ENCODE data around the gene PLA2G2E. TPM values are rescaled to one million over a fixed set of nuclear protein-coding genes. Genes with fewer than 3 reads are reported as not detected.
"Not testable (repeated sequence)": the region's sequence is repeated elsewhere in the genome, so short reads cannot be mapped to it uniquely, and the experiment has no call there.

PLA2G2E gene
- polyA plus RNA-seq, 6 donors from 2014 or later: not detected

DNA sequence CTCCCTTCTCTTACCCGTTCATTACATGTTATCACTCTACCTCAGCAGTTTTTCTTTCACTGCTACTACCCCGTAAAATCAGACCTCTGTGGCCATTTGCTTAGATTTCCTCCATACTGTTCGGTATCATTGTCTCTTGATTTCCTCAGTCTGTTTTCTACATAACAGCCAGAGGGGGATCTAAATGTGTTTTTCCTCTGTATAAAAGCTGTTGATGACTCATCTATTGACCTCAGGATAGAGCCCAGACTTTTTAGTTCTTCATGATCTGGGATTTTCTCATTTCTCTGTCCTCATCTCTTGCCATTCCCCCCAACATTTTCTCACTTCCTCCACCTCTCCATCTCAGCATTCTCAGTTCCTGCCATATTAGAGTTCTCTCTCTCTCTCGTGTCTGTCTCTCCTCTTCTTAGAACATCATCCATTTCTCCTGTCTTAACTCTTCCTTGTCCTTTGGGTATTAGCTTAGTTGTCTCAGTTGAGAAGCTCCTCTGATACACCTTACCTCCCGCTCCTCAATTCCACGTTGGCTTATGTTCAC lies 30.7 kb downstream of the PLA2G2E start:
- DNase-seq (no peak), ATAC-seq (ENCODE audit: low read depth in 2 of 2) (no peak)
- peaks cover 12 to 35% of the 10 kb centered on the region in 2 donors for H3K36me3 Mint-ChIP-seq
- H3K27ac Mint-ChIP-seq: peak overlapping the region in 2 of 6 donors; percentile 4 to 92
- H3K4me1 Mint-ChIP-seq: peaks cover 9 to 15% (median 13%) of the 10 kb centered on the region in 3 donors
- no peaks in the 10 kb centered on the region for H3K9me3 Mint-ChIP-seq
- H3K27me3 Mint-ChIP-seq: no peaks in the 10 kb centered on the region
- no peak overlapping the region for H3K4me3 Mint-ChIP-seq

DNA sequence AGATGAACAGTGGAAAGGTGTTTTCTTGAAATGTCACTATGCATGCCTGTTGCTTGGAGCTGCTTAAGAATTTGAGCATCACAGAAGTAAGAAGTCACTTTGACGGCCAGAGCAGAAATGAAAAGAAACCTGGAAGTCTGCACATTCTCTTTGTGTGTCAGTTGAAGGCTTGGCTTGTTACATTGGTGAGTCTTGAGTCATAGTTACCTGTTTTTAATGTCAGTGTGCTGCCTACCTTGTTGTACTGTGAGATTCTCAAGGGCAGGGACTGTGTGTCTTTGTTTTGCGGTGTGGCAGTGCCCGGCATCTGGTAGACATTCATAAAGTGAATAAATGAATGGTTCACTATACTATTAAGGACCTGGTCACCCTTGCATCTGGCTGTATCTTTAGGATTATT lies 31.3 kb downstream of the PLA2G2E start:
- Mint-ChIP-seq H3K27ac (no peak overlapping the region), H3K4me1 (peaks cover 6 to 15% (median 13%) of the 10 kb centered on the region in 3 donors), H3K27me3 (no peaks in the 10 kb centered on the region), H3K4me3 (no peak overlapping the region), H3K36me3 (peaks cover 12 to 30% of the 10 kb centered on the region in 2 donors), H3K9me3 (no peaks in the 10 kb centered on the region)
- no peak for ATAC-seq (ENCODE audit: low read depth in 2 of 2)
- DNase-seq: no peak

DNA sequence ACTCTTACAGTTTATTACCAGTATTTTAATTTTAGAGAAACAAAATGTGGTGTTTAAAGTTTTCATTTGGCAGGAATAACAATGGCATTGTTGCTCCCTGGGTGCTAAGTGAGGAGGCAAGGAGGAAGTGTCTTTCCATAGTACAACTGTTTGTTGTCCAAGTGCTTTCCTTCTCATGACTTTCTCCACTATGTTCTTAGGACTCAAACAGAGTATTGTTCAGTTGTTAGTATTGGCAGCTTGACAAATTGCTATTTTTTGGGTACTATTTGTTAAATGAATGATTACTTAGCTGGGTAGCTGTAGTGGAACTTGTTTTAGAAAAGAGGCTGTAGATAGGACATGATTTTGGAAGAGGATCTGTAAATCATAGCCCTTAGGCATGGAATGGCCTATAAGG lies 33.8 kb downstream of the PLA2G2E start:
- no peak for DNase-seq
- Mint-ChIP-seq H3K27me3 (no peaks in the 10 kb centered on the region), H3K9me3 (no peaks in the 10 kb centered on the region), H3K27ac (no peak overlapping the region), H3K4me1 (peaks cover 20 to 22% (median 21%) of the 10 kb centered on the region in 3 donors), H3K4me3 (no peak overlapping the region), H3K36me3 (peaks cover 12 to 19% of the 10 kb centered on the region in 2 donors)
- ATAC-seq (ENCODE audit: low read depth in 2 of 2): no peak

DNA sequence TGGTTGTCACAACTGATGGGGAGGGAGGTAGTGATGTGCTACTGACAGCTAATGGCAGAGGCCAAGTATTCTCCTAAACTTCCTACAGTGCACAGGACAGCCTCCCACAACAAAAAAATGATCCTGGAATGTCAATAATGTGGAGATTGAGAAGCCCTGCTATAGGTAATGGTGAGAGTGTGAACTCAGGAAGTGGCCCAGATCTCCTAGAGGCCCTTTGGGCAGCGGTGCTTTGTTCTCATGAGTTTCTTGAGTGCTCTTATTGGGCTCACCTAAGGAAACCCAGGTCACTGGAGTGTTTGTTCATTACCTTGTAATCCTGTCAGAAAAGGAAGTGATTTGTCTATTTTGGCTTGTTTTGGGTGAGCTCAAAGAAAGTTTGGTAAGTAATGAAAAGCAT lies 35.3 kb downstream of the PLA2G2E start:
- H3K27me3 Mint-ChIP-seq: no peaks in the 10 kb centered on the region
- H3K4me1 Mint-ChIP-seq: peaks cover 30 to 35% (median 34%) of the 10 kb centered on the region in 3 donors
- no peak overlapping the region for H3K27ac Mint-ChIP-seq
- ATAC-seq (ENCODE audit: low read depth in 2 of 2): no peak
- no peaks in the 10 kb centered on the region for H3K9me3 Mint-ChIP-seq
- peak overlapping the region in 1 of 8 donors; percentile 32 for H3K4me3 Mint-ChIP-seq
- H3K36me3 Mint-ChIP-seq: peaks cover 10 to 15% of the 10 kb centered on the region in 2 donors
- DNase-seq: no peak

DNA sequence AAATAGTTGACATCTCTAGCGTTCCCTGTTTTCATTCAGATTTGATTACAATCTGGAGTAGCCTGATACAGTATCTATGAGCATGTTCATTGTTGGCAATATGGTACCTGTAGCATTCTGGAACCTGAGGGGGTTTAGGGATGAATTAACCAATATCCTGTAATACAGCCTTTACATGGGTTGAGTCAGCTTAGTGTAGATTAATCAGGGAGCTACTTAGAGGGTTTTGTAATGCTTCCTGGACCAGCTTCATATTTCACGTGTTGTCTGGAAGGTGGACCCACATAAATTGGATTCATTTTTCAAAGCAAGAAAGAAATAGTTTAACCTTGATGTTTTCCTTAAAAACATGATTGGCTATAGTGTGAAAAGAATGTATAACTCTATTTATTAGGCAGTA lies 37.6 kb downstream of the PLA2G2E start:
- H3K36me3 Mint-ChIP-seq: no peaks in the 10 kb centered on the region
- H3K9me3 Mint-ChIP-seq: no peaks in the 10 kb centered on the region
- H3K4me1 Mint-ChIP-seq: peaks cover 32 to 38% (median 36%) of the 10 kb centered on the region in 3 donors
- peaks cover 0 to 5% (median 3%) of the 10 kb centered on the region in 3 donors for H3K27me3 Mint-ChIP-seq
- H3K27ac Mint-ChIP-seq: no peak overlapping the region
- H3K4me3 Mint-ChIP-seq: peak overlapping the region in 1 of 8 donors; percentile 76
- DNase-seq (no peak), ATAC-seq (ENCODE audit: low read depth in 2 of 2) (no peak)

DNA sequence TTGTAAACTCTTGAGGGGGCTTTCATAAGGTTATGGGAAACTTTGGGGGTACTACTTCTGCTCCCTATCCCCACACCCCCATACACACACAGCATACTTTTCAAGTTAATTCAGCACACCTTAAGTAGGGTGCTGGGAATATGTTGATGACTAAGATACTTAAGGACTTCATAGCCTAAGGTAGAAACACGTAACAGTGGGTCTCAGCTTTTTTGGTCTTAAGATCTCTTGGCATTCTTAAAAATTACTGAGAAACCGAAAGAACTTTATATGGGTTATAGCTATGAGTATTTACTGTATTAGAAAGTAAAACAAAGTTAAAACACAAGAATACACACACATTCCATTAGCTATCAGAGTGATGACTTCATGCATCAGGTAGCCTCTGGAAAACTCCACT lies 39.1 kb downstream of the PLA2G2E start:
- Mint-ChIP-seq H3K36me3 (no peaks in the 10 kb centered on the region), H3K4me1 (peaks cover 29 to 38% (median 36%) of the 10 kb centered on the region in 3 donors), H3K9me3 (peaks cover 0 to 1% (median 0%) of the 10 kb centered on the region in 7 donors), H3K27me3 (peaks cover 0 to 12% (median 5%) of the 10 kb centered on the region in 3 donors), H3K27ac (no peak overlapping the region), H3K4me3 (peak overlapping the region in 4 of 8 donors; percentile 41 to 91 (median 64))
- ATAC-seq (ENCODE audit: low read depth in 2 of 2) (no peak), DNase-seq (no peak)

DNA sequence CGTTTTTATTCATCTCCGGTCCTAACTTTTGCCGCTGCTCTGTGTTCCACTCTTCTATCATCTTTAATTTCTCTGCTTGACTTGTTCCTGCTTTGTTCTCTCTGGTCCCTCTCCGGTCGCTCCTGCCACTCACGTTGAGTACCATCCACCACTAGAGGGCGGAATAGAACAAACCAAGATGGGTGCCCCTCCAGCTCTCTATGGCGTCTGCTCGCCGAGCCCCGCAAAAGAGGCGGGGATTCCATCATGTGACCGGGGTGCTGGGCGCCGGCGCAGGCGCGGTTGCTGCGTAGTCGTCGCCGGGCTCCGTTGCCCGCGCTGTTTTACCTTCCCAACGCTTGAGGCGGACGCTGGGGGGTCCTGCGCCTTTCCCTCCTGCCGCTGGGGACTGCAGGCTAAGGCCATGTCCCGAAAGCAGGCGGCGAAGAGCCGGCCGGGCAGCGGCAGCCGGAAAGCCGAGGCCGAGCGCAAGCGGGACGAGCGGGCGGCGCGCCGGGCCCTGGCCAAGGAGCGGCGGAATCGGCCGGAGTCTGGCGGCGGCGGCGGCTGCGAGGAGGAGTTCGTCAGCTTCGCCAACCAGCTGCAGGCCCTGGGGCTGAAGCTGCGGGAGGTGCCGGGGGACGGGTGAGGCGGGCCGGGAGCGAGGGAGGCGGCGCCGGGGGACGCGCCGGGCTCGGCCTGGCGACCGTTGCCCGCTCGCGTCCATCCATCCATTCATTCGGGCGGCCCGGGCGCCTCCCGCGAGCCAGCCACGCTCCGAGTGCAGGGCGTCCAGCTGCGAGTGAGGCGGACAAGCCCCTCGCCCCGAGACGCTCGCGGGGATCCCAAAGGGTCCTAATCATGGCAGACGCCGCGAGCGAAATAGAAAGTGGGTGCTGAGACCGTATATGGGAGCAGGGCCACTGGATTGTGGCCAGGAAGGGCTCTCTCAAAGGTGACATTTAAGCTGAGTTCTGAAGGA lies 41.0 kb downstream of the PLA2G2E start, which contains the start of gene OTUD3:
TSS of gene OTUD3 (plus strand) at position 285 of the 961 bp plus-strand sequence. CDS start at position 404, 119 bp downstream.
- Mint-ChIP-seq H3K9me3 (peaks cover 0 to 1% (median 0%) of the 10 kb centered on the region in 7 donors), H3K36me3 (no peaks in the 10 kb centered on the region), H3K4me1 (peaks cover 24 to 36% (median 32%) of the 10 kb centered on the region in 3 donors), H3K27ac (peak within 1 kb of the TSS in 5 of 6 donors; percentile 57 to 94 (median 84)), H3K4me3 (peak within 1 kb of the TSS; percentile 77 to 94 (median 86)), H3K27me3 (peaks cover 8 to 23% (median 10%) of the 10 kb centered on the region in 3 donors)
- ATAC-seq (ENCODE audit: low read depth in 2 of 2): peak; percentile 90 to 91
- peak; percentile 98 for DNase-seq

DNA sequence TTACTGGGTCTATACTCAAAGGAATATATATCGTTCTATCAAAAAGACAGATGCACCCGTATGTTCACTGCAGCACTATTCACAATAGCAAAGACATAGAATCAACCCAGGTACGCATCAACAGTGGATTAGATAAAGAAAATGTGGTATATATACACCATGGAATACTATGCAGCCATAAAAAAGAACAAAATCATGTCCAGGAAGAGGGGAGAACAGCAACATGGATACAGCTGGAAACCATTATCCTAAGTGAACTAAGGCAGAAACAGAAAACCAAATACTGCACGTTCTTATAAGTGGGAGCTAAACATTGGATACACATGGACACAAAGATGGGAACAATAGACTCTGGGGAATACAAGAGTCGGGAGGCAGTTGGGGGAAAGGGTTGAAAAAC lies 42.6 kb downstream of the PLA2G2E start:
- ATAC-seq (ENCODE audit: low read depth in 2 of 2); H3K27ac Mint-ChIP-seq; H3K9me3 Mint-ChIP-seq: not testable (repeated sequence)

DNA sequence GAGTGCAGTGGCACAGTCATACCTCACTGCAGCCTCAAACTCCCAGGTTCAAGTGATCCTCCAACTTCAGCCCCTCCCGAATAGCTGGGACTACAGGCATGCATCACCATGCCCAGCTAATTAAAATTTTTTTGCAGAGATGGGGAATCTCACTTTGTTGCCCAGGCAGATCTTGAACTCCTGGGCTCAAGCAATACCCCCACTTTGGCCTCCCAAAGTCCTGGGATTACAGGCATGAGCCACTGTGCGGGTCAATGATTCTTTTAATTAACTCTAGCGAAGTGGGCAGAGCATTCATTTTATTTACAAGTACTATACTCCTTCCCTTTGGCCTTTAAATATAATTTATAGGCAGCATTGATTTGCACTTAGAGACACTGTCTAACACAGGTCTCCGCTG lies 43.8 kb downstream of the PLA2G2E start:
- DNase-seq (no peak), ATAC-seq (ENCODE audit: low read depth in 2 of 2) (no peak)
- Mint-ChIP-seq H3K36me3 (no peaks in the 10 kb centered on the region), H3K27me3 (peaks cover 19 to 41% (median 23%) of the 10 kb centered on the region in 3 donors), H3K9me3 (peaks cover 0 to 1% (median 0%) of the 10 kb centered on the region in 7 donors), H3K27ac (no peak overlapping the region), H3K4me3 (peak overlapping the region in 1 of 8 donors; percentile 29), H3K4me1 (peaks cover 17 to 26% (median 20%) of the 10 kb centered on the region in 3 donors)

More for the DNA sequence above, 42.6 kb downstream of the PLA2G2E start:
- H3K36me3 Mint-ChIP-seq, DNase-seq: not testable (repeated sequence)
- Mint-ChIP-seq H3K27me3 (peaks cover 14 to 34% (median 16%) of the 10 kb centered on the region in 3 donors), H3K4me1 (peaks cover 23 to 32% (median 29%) of the 10 kb centered on the region in 3 donors), H3K4me3 (peak overlapping the region in 2 of 8 donors; percentile 32 to 59)

DNA sequence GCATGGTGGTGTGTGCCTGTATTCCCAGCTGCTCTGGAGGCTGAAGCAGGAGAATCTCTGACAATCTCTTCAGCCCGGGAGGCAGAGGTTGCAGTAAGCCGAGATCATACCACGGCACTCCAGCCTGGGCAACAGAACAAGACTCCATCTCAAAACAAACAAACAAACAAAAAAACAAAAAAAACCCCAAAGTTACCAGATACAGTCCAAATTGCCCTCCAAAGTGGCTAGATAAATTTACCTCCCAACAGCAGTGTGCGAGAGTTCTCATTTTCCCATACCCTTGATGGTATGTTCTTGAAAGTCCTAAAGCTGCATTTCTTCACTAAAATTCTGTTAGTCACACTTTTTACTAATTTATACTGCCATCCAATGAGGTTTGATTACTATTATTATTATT lies 44.2 kb downstream of the PLA2G2E start:
- H3K4me1 Mint-ChIP-seq: peaks cover 13 to 22% (median 17%) of the 10 kb centered on the region in 3 donors
- H3K36me3 Mint-ChIP-seq: no peaks in the 10 kb centered on the region
- no peak for ATAC-seq (ENCODE audit: low read depth in 2 of 2)
- peaks cover 23 to 45% (median 24%) of the 10 kb centered on the region in 3 donors for H3K27me3 Mint-ChIP-seq
- H3K4me3 Mint-ChIP-seq: no peak overlapping the region
- H3K9me3 Mint-ChIP-seq: peaks cover 0 to 1% (median 0%) of the 10 kb centered on the region in 7 donors
- no peak overlapping the region for H3K27ac Mint-ChIP-seq
- no peak for DNase-seq

DNA sequence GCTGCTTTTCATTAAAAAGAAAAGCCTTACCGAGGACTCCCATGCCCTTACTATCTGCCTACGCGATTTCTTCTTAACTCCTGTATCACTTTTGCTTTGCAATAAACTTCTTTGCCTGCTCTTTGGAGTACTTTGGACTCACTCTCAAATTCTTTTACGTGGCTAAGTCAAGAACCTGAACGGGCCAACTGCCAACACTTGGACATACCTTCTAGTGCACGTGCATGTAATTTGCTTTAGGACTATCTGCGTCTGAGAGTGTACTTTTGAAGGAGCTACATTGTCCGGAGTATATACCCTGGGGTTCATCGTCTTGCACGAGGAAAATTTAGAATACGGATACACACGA lies 44.8 kb downstream of the PLA2G2E start:
- Mint-ChIP-seq H3K4me3 (no peak overlapping the region), H3K36me3 (peaks cover 0 to 1% of the 10 kb centered on the region in 2 donors), H3K27me3 (peaks cover 23 to 51% (median 30%) of the 10 kb centered on the region in 3 donors), H3K27ac (no peak overlapping the region), H3K4me1 (peaks cover 11 to 16% (median 12%) of the 10 kb centered on the region in 3 donors), H3K9me3 (peaks cover 0 to 1% (median 0%) of the 10 kb centered on the region in 7 donors)
- ATAC-seq (ENCODE audit: low read depth in 2 of 2) (no peak), DNase-seq (no peak)

DNA sequence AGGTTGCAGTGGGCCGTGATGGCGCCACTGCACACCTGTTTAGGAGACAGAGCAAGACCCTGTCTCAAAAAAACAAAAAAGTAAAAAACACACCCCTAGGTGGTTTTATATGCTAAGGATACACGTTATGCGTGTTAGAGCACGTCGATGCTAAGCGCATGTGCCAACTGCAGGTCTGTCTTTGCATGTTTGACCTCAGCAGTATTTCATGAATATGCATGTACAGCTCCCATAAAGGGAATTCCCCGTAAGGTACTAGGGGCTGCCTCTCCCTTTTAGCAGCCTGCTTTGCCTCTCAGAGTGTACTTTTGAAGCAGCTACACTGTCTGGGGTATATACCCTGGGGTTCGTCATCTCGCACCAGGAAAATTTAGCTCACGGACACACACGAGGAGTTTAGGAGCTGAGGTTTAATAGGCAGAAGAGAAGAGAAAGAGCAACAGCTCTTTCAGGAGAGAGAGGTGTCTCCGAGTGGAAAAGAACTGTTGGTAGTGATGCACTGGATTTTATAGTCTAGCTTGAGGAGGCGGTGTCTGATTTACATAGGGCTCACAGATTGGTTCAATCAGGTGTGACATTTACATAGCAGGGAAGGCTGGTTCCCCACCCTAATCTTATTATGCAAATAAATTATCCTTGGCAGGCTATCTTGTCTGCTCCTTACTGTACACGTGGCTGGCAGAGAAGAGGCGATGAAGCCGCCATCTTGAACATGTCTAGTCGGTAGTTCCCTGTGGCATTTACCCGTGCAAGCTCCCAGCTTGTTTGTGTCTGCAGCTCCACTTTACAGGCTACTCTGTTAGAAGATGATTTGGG lies 45.4 kb downstream of the PLA2G2E start:
- H3K4me3 Mint-ChIP-seq: no peak overlapping the region
- H3K27me3 Mint-ChIP-seq: peaks cover 27 to 57% (median 36%) of the 10 kb centered on the region in 3 donors
- H3K36me3 Mint-ChIP-seq: peaks cover 0 to 7% of the 10 kb centered on the region in 2 donors
- DNase-seq (no peak), ATAC-seq (ENCODE audit: low read depth in 2 of 2) (no peak)
- H3K9me3 Mint-ChIP-seq: peaks cover 0 to 4% (median 0%) of the 10 kb centered on the region in 7 donors
- no peak overlapping the region for H3K27ac Mint-ChIP-seq
- peaks cover 5 to 10% (median 8%) of the 10 kb centered on the region in 3 donors for H3K4me1 Mint-ChIP-seq
